ENCODE measurements around the gene ANO7. TPM values are rescaled to one million over a fixed set of nuclear protein-coding genes. Genes with fewer than 3 reads are reported as not detected.
A peak's percentile ranks its signal among the peaks of the same experiment; 100 is the strongest.

Gene ANO7
- total and polyA plus RNA-seq, 2 of the 13 experiments (the other 11 are each of a cell fraction or from before 2014, with no cell fraction given): 4.1 to 4.9 TPM

GRCh38 chr2:241242306-241242705, 53.8 kb downstream of the ANO7 start:
- no peak overlapping the region for H3K9ac ChIP-seq (ENCODE audit: insufficient read depth, low read depth, low read length)
- H3K9me3 ChIP-seq (ENCODE audit: low read length): no peaks in the 10 kb centered on the region
- H3K4me2 ChIP-seq (ENCODE audit: low read depth, low read length): no peak overlapping the region
- H2AFZ ChIP-seq (ENCODE audit: low read length): no peak overlapping the region
- peaks cover 25% of the 10 kb centered on the region; the same call in 1 of the 2 replicates for H4K20me1 ChIP-seq (ENCODE audit: insufficient read depth, low read length)
- no peak overlapping the region for H3K4me3 ChIP-seq (replicated peaks in 1 of 3; ENCODE audit: insufficient read depth in 1 of 3, low read depth in 2 of 3, low read length in 3 of 3)
- no TSS peak for BruUV-seq (replicated peaks)
- no peak for FAIRE-seq
- H3K27me3 ChIP-seq (ENCODE audit: control insufficient read depth in 1 of 2, insufficient read depth in 2 of 2, low read length in 2 of 2): no peaks in the 10 kb centered on the region
- CTCF ChIA-PET (ENCODE audit: low intra/inter-chr PET ratio, low total read pairs): no interaction called here
- peak; percentile 40; the same call in 1 of the 2 replicates for TF ChIP-seq POLR2AphosphoS5 (IDR thresholded peaks at IDR 0.05; ENCODE audit: low read depth, low read length)
- TF ChIP-seq ZNF768 (CRISPR knock-in tag; IDR thresholded peaks at IDR 0.05): 0 out of 2 replicates have a peak, but pooled peaks have one; percentile 13
- peak; percentile 86 for TF ChIP-seq RBM22 (optimal IDR thresholded peaks at IDR 0.05; ENCODE audit: low read length)
- TF ChIP-seq ZNF780A (CRISPR knock-in tag; IDR thresholded peaks at IDR 0.05): no peak
- TF ChIP-seq KLF13 (CRISPR knock-in tag; IDR thresholded peaks at IDR 0.05): no peak
- TF ChIP-seq, protein P1, sequence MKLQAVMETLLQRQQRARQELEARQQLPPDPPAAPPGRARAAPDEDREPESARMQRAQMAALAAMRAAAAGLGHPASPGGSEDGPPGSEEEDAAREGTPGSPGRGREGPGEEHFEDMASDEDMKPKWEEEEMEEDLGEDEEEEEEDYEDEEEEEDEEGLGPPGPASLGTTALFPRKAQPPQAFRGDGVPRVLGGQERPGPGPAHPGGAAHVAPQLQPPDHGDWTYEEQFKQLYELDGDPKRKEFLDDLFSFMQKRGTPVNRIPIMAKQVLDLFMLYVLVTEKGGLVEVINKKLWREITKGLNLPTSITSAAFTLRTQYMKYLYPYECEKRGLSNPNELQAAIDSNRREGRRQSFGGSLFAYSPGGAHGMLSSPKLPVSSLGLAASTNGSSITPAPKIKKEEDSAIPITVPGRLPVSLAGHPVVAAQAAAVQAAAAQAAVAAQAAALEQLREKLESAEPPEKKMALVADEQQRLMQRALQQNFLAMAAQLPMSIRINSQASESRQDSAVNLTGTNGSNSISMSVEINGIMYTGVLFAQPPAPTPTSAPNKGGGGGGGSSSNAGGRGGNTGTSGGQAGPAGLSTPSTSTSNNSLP (IDR thresholded peaks at IDR 0.05; ENCODE audit: low read depth, low read length): no peak
- TF ChIP-seq ATM (IDR thresholded peaks at IDR 0.05; ENCODE audit: borderline replicate concordance): no peak
- no peak for TF ChIP-seq ZNF317 (CRISPR knock-in tag; IDR thresholded peaks at IDR 0.05)
- TF ChIP-seq, protein P2, sequence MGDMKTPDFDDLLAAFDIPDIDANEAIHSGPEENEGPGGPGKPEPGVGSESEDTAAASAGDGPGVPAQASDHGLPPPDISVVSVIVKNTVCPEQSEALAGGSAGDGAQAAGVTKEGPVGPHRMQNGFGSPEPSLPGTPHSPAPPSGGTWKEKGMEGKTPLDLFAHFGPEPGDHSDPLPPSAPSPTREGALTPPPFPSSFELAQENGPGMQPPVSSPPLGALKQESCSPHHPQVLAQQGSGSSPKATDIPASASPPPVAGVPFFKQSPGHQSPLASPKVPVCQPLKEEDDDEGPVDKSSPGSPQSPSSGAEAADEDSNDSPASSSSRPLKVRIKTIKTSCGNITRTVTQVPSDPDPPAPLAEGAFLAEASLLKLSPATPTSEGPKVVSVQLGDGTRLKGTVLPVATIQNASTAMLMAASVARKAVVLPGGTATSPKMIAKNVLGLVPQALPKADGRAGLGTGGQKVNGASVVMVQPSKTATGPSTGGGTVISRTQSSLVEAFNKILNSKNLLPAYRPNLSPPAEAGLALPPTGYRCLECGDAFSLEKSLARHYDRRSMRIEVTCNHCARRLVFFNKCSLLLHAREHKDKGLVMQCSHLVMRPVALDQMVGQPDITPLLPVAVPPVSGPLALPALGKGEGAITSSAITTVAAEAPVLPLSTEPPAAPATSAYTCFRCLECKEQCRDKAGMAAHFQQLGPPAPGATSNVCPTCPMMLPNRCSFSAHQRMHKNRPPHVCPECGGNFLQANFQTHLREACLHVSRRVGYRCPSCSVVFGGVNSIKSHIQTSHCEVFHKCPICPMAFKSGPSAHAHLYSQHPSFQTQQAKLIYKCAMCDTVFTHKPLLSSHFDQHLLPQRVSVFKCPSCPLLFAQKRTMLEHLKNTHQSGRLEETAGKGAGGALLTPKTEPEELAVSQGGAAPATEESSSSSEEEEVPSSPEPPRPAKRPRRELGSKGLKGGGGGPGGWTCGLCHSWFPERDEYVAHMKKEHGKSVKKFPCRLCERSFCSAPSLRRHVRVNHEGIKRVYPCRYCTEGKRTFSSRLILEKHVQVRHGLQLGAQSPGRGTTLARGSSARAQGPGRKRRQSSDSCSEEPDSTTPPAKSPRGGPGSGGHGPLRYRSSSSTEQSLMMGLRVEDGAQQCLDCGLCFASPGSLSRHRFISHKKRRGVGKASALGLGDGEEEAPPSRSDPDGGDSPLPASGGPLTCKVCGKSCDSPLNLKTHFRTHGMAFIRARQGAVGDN (CRISPR knock-in tag; IDR thresholded peaks at IDR 0.05): peak; percentile 19; the same call in 1 of the 2 replicates
- intact Hi-C loops (cut with micrococcal nuclease; ENCODE audit: unreplicated experiment) (no loop called here), in situ Hi-C loops (cut with HindIII; ENCODE audit: extremely low pct_ligation_motif_present, low pct_unique_long_range_greater_than_20kb) (no loop called here)
- 98% methylated on average over 14 of the region's 14 CpGs for WGBS (ENCODE audit: low lambda C conversion rate)
- ATAC-seq: no peak
- H3K4me1 ChIP-seq (ENCODE audit: insufficient read depth, low read length): no peaks in the 10 kb centered on the region
- H3K36me3 ChIP-seq (replicated peaks in 1 of 2; ENCODE audit: control insufficient read depth in 1 of 2, insufficient read depth in 2 of 2, low read length in 2 of 2): peaks cover 72 to 97% of the 10 kb centered on the region in 2 experiments
- no peak for DNase-seq (ENCODE audit: low spot score)
- H3K27ac ChIP-seq (ENCODE audit: extremely low read length, insufficient read depth, low read length): no peak overlapping the region
- POLR2A ChIA-PET: no interaction called here
- peaks cover 12% of the 10 kb centered on the region for H3K79me2 ChIP-seq (ENCODE audit: insufficient read depth, low read length)
